HepG2 (cell line): ENCODE data around the gene UBE2O. TPM values are rescaled to one million over a fixed set of nuclear protein-coding genes. Genes with fewer than 3 reads are reported as not detected.
A peak's percentile ranks its signal among the peaks of the same experiment; 100 is the strongest.

Source experiments
- AGO1 ChIP-seq: fragments of 200-400 bp; formaldehyde crosslinking; IDR thresholded peaks from 2 replicates; pipeline ENCODE4 v1.6.1; 2017; ENCODE audit warnings: mild to moderate bottlenecking, low read depth, low read length, moderate library complexity; ENCODE audit not compliant: poor library complexity, severe bottlenecking
- BORCS8-MEF2B ChIP-seq: sonication (generic); formaldehyde crosslinking; IDR thresholded peaks from 2 replicates; pipeline ENCODE4 v1.8.0; 2022; ENCODE audit warnings: mild to moderate bottlenecking, missing genetic modification reagents
- CHD2 ChIP-seq: IDR thresholded peaks from 2 replicates; pipeline ENCODE4 v1.6.1; 2011; ENCODE audit warnings: low read depth, low read length, improper control_type of control experiment
- DNMT1 ChIP-seq: sonication (generic); formaldehyde crosslinking; IDR thresholded peaks from 2 replicates; pipeline ENCODE4 v1.5.1; 2020; ENCODE audit warnings: mild to moderate bottlenecking, missing genetic modification reagents
- ELF1 ChIP-seq: sonication (generic); formaldehyde crosslinking; IDR thresholded peaks from 2 replicates; pipeline ENCODE4 v1.4.0; 2020; ENCODE audit warnings: missing genetic modification reagents
- FOXK1 ChIP-seq: sonication (generic); formaldehyde crosslinking; IDR thresholded peaks from 2 replicates; pipeline ENCODE4 v1.4.0; 2020; ENCODE audit warnings: low read depth, missing genetic modification reagents, borderline replicate concordance
- NCOR1 ChIP-seq: fragments of 200-600 bp; sonication (generic); IDR thresholded peaks from 2 replicates; pipeline ENCODE4 v1.7.0; 2017; ENCODE audit warnings: antibody characterized with exemption, low read length, borderline replicate concordance
- SIX1 ChIP-seq: sonication (generic); formaldehyde crosslinking; IDR thresholded peaks from 2 replicates; pipeline ENCODE4 v1.4.0; 2020; ENCODE audit warnings: missing genetic modification reagents, borderline replicate concordance
- ZFAT ChIP-seq: sonication (generic); formaldehyde crosslinking; conservative IDR thresholded peaks from 2 replicates; pipeline ENCODE4 v1.8.1; 2023; ENCODE audit warnings: missing genetic modification reagents, inconsistent platforms
- ZKSCAN5 ChIP-seq: sonication (generic); formaldehyde crosslinking; IDR thresholded peaks from 2 replicates; pipeline ENCODE4 v1.5.1; 2020; ENCODE audit warnings: mild to moderate bottlenecking, missing genetic modification reagents
- ZNF17 ChIP-seq: sonication (generic); formaldehyde crosslinking; IDR thresholded peaks from 2 replicates; pipeline ENCODE4 v1.5.0; 2020; ENCODE audit warnings: mild to moderate bottlenecking, missing genetic modification reagents
- ZNF605 ChIP-seq: sonication (generic); formaldehyde crosslinking; IDR thresholded peaks from 2 replicates; pipeline ENCODE4 v1.8.0; 2022; ENCODE audit warnings: mild to moderate bottlenecking, missing genetic modification reagents
- polyA plus RNA-seq, 8 experiments: library from polyadenylated mRNA; depleted of rRNA in 3 of 8; stranded (reverse) in 7 of 8; unstranded in 1 of 8; fragments of >200 nt; fragmentation: Illumina TruSeq in 4 of 8; extraction: Trizol in 4 of 8; gene quantifications; 2 replicates each; pipeline versions ENCODE4 v1.2.1 to v1.2.3, GENCODE V29; 2011 to 2016; ENCODE audit warnings: low read depth in 4 of 8, missing spikeins in 1 of 8, mixed read lengths in 1 of 8; ENCODE audit not compliant: insufficient read depth in 1 of 8
- total RNA-seq, 5 experiments: library from RNA; depleted of rRNA; stranded (reverse); fragments of >200 nt; fragmentation: Illumina TruSeq; extraction: Trizol; gene quantifications; 2 replicates each; pipeline ENCODE4 v1.2.3, GENCODE V29; 2016; ENCODE audit warnings: low read depth in 1 of 5
- TF ChIP-seq, protein P1 (sequence below): sonication (generic); formaldehyde crosslinking; conservative IDR thresholded peaks from 2 replicates; pipeline ENCODE4 v1.8.0; 2022; ENCODE audit warnings: mild to moderate bottlenecking, moderate library complexity, missing genetic modification reagents
- TF ChIP-seq, protein P2 (sequence below): sonication (generic); IDR thresholded peaks from 2 replicates; pipeline ENCODE4 v1.6.1; 2016; ENCODE audit warnings: low read depth, borderline replicate concordance
- TF ChIP-seq, protein P3 (sequence below): sonication (generic); formaldehyde crosslinking; conservative IDR thresholded peaks from 2 replicates; pipeline ENCODE4 v1.4.0; 2020; ENCODE audit warnings: missing genetic modification reagents
- TF ChIP-seq, protein P4 (sequence below): IDR thresholded peaks from 2 replicates; pipeline ENCODE4 v1.6.1; 2016; ENCODE audit warnings: mild to moderate bottlenecking
- TF ChIP-seq, protein P5 (sequence below): sonication (generic); formaldehyde crosslinking; IDR thresholded peaks from 2 replicates; pipeline ENCODE4 v1.9.0; 2021; ENCODE audit warnings: missing genetic modification reagents, mild to moderate bottlenecking, borderline replicate concordance
- TF ChIP-seq, protein P6 (sequence below): sonication (generic); formaldehyde crosslinking; IDR thresholded peaks from 2 replicates; pipeline ENCODE4 v1.5.0; 2020; ENCODE audit warnings: mild to moderate bottlenecking, missing genetic modification reagents, borderline replicate concordance

Gene UBE2O
- total and polyA plus RNA-seq, 2 of the 13 experiments (the other 11 are each of a cell fraction or from before 2014, with no cell fraction given) = 21.5 to 23.5 TPM

DNA sequence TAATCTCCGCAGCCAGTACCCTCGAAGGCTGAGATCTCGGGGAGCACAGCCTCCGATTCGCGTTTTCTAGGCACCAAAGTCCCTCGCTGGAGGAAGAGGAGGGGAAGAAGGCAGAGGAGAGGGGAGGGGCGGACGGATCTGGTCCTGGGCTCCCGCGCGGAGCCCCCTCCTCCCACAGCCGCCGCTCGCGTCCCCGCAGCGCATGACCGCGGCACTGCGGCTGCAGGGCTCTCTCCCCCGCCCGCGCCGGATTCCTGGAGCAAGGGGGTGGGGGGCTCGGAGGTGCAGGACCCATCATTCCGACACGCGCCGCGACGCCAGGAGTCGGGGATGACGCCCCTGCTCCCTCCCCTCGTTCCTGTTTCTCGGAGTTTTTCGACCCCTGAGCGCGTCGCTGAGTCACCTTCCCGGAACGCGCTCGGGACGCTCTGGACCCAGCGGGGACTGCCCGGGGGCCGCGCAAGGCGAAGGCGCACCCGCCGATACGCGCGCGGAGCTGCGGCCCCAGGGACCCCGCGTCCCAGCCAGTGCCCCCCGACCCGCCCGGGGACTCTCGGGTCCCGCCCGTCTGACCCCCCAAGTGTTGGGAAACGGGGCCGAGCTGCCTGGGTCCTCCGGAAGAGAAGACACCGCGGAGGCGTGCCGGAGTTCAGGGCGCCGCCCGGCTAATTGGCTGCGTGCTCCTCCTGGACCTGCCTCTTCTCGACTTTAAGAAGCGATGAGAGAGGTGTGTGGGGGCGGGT, 70.0 kb downstream of the UBE2O start (continued):
- TF ChIP-seq, protein P1, sequence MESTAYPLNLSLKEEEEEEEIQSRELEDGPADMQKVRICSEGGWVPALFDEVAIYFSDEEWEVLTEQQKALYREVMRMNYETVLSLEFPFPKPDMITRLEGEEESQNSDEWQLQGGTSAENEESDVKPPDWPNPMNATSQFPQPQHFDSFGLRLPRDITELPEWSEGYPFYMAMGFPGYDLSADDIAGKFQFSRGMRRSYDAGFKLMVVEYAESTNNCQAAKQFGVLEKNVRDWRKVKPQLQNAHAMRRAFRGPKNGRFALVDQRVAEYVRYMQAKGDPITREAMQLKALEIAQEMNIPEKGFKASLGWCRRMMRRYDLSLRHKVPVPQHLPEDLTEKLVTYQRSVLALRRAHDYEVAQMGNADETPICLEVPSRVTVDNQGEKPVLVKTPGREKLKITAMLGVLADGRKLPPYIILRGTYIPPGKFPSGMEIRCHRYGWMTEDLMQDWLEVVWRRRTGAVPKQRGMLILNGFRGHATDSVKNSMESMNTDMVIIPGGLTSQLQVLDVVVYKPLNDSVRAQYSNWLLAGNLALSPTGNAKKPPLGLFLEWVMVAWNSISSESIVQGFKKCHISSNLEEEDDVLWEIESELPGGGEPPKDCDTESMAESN (CRISPR knock-in tag) = no peak
- TF ChIP-seq, protein P2, sequence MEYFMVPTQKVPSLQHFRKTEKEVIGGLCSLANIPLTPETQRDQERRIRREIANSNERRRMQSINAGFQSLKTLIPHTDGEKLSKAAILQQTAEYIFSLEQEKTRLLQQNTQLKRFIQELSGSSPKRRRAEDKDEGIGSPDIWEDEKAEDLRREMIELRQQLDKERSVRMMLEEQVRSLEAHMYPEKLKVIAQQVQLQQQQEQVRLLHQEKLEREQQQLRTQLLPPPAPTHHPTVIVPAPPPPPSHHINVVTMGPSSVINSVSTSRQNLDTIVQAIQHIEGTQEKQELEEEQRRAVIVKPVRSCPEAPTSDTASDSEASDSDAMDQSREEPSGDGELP = no peak
- TF ChIP-seq, protein P3, sequence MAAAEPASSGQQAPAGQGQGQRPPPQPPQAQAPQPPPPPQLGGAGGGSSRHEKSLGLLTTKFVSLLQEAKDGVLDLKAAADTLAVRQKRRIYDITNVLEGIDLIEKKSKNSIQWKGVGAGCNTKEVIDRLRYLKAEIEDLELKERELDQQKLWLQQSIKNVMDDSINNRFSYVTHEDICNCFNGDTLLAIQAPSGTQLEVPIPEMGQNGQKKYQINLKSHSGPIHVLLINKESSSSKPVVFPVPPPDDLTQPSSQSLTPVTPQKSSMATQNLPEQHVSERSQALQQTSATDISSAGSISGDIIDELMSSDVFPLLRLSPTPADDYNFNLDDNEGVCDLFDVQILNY (CRISPR knock-in tag) = no peak; the same call in 1 of the 2 replicates
- TF ChIP-seq ZNF17 (CRISPR knock-in tag) (no peak), NCOR1 (no peak), BORCS8-MEF2B (peak; percentile 60), DNMT1 (peak; percentile 97), ZFAT (CRISPR knock-in tag) (peak; percentile 67; the same call in 1 of the 2 replicates), SIX1 (CRISPR knock-in tag) (no peak), FOXK1 (CRISPR knock-in tag) (0 out of 2 replicates have a peak, but pooled peaks have one; percentile 43), ZNF605 (CRISPR knock-in tag) (no peak; the same call in none of the 2 replicates), CHD2 (no peak), AGO1 (peak; percentile 98), ZKSCAN5 (no peak; the same call in 1 of the 2 replicates), ELF1 (CRISPR knock-in tag) (peak; percentile 42; the same call in 1 of the 2 replicates)
- TF ChIP-seq, protein P4, sequence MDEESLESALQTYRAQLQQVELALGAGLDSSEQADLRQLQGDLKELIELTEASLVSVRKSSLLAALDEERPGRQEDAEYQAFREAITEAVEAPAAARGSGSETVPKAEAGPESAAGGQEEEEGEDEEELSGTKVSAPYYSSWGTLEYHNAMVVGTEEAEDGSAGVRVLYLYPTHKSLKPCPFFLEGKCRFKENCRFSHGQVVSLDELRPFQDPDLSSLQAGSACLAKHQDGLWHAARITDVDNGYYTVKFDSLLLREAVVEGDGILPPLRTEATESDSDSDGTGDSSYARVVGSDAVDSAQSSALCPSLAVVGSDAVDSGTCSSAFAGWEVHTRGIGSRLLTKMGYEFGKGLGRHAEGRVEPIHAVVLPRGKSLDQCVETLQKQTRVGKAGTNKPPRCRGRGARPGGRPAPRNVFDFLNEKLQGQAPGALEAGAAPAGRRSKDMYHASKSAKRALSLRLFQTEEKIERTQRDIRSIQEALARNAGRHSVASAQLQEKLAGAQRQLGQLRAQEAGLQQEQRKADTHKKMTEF = peak; percentile 77
- TF ChIP-seq, protein P5, sequence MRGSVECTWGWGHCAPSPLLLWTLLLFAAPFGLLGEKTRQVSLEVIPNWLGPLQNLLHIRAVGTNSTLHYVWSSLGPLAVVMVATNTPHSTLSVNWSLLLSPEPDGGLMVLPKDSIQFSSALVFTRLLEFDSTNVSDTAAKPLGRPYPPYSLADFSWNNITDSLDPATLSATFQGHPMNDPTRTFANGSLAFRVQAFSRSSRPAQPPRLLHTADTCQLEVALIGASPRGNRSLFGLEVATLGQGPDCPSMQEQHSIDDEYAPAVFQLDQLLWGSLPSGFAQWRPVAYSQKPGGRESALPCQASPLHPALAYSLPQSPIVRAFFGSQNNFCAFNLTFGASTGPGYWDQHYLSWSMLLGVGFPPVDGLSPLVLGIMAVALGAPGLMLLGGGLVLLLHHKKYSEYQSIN (CRISPR knock-in tag) = 0 out of 2 replicates have a peak, but pooled peaks have one; percentile 53
- TF ChIP-seq, protein P6, sequence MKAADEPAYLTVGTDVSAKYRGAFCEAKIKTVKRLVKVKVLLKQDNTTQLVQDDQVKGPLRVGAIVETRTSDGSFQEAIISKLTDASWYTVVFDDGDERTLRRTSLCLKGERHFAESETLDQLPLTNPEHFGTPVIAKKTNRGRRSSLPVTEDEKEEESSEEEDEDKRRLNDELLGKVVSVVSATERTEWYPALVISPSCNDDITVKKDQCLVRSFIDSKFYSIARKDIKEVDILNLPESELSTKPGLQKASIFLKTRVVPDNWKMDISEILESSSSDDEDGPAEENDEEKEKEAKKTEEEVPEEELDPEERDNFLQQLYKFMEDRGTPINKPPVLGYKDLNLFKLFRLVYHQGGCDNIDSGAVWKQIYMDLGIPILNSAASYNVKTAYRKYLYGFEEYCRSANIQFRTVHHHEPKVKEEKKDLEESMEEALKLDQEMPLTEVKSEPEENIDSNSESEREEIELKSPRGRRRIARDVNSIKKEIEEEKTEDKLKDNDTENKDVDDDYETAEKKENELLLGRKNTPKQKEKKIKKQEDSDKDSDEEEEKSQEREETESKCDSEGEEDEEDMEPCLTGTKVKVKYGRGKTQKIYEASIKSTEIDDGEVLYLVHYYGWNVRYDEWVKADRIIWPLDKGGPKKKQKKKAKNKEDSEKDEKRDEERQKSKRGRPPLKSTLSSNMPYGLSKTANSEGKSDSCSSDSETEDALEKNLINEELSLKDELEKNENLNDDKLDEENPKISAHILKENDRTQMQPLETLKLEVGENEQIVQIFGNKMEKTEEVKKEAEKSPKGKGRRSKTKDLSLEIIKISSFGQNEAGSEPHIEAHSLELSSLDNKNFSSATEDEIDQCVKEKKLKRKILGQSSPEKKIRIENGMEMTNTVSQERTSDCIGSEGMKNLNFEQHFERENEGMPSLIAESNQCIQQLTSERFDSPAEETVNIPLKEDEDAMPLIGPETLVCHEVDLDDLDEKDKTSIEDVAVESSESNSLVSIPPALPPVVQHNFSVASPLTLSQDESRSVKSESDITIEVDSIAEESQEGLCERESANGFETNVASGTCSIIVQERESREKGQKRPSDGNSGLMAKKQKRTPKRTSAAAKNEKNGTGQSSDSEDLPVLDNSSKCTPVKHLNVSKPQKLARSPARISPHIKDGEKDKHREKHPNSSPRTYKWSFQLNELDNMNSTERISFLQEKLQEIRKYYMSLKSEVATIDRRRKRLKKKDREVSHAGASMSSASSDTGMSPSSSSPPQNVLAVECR = no peak; the same call in none of the 2 replicates
